DMS153 (cell line): Measurements from ENCODE around the gene OBSCN.
"Not testable (repeated sequence)": the region's sequence is repeated elsewhere in the genome, so short reads cannot be mapped to it uniquely, and the experiment has no call there.

Source experiments
- DNase-seq: peaks from one replicate; lab custom pipeline; 2025; lab: John Stamatoyannopoulos, UW

OBSCN gene

DNA sequence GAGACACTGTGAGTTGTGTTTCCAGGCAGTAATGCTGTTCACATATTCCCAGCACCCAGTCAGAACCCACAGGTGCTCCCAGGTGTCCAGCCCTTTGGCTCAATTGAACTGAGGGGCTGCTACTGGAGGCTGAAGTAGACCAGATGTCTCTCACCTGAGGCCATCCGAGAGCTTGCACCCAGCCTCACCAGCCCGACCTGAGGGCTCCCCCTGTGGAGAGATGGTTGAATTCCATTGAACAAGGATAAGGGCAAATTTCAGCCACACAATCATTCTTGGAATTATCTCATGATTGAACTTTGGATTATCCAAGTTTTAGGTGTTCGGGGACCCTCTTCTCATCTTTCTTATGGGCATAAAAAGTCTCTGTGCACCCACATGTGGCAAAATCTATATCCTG is 52.1 kb downstream of the OBSCN start:
- DNase-seq: no peak

DNA sequence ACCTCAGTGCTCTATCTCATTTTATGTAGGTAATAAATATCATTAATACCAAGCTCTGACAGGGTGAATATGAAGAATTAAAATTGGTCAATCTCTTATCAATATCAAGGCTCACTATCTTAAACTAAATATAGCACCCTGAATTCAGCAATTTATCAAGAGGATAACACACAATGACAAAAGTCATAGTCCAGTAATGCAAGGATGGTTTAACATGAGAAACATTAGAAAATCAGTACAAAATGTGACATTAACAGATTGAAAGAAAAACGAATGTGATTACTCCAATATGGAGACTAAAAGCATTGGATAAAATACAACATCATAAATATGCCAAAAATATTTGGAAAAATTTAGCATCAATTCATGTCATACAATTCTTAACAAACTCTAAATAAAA is 53.9 kb downstream of the OBSCN start:
- no peak for DNase-seq

DNA sequence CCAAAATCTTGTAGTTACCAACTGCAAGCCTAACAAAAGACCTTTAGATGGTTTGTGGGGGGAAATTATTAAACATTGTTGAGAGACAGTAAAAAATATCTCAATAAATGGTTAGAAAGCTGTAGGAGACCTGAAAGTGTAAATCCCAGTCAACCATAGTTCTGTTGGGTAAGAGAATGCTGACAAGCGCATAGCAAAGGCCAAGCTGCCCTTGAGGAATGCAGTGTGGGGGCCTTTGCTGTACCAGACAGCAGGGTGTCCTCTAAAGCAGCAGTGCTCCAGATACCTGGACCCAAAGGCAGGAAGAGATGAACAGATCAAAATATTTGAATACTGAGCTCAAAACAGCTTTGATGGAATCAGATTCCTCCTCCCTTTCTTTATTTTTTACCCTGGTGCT is 54.6 kb downstream of the OBSCN start:
- DNase-seq: no peak

DNA sequence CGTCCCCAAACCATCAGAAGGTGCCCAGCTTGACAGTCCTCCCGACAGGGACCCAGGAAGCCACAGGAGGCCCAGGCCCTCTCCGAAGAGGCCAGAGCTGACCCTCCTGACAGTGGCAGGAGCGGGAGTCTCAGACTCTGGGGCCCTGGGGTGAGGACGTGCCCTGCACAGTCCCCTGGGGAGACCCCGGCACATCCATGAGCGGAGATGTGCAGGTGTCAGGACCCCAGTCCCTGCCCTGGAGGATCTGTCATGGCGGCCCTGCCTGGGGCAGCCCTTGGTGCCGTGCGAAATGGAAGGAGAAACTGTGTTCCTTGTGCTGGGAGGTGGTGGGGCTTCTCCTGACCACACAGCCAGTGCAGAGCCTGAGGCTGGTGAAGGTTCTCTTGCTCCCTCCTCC is 55.8 kb downstream of the OBSCN start:
- no peak for DNase-seq

DNA sequence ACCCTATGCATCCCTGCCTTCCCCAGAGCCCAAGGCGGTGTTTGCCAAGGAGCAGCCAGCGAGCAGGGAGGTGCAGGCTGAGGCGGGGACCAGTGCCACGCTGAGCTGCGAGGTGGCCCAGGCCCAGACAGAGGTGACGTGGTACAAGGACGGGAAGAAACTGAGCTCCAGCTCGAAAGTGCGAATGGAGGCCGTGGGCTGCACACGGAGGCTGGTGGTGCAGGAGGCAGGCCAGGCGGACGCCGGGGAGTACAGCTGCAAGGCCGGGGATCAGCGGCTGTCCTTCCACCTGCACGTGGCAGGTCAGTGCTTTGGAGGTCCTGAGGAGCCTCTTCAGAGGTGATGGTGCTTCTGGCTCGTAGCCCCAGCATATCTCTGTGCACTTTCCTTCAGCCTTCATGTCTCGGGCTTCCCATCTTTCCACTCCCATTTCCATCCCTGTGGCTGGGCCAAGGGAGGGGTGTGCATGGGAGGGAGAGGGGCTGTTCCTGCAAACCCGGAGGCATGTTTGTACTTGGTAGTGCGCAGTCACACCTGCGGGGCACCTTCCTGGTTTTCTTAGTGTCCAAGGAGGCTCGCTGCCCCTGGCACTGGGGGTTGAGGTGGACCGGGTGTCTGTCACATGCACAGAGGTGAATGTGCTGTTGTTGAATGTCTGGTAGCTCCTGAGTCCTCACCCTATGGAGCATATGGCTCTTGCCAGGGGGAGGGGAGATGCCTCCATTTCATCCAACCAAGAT is 56.4 kb downstream of the OBSCN start:
- DNase-seq: no peak

DNA sequence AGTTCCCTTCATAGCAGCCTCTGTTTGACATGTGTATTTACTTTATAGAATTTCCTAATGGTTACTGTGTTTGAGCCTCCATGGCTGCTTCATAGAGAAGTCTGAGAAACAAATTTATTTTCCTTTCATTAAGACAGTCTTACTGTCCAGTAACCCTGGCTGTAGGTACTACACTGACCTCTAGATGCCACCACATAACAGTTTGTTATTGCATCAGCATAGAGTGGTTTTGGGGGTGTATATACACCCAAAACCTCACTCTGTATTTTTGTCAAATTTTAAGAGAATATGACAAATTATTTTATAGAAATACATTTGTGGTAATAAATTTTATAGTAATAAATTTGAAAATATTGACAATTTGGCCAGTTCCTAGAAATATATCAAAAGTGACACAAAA is 57.3 kb downstream of the OBSCN start:
- DNase-seq: no peak

DNA sequence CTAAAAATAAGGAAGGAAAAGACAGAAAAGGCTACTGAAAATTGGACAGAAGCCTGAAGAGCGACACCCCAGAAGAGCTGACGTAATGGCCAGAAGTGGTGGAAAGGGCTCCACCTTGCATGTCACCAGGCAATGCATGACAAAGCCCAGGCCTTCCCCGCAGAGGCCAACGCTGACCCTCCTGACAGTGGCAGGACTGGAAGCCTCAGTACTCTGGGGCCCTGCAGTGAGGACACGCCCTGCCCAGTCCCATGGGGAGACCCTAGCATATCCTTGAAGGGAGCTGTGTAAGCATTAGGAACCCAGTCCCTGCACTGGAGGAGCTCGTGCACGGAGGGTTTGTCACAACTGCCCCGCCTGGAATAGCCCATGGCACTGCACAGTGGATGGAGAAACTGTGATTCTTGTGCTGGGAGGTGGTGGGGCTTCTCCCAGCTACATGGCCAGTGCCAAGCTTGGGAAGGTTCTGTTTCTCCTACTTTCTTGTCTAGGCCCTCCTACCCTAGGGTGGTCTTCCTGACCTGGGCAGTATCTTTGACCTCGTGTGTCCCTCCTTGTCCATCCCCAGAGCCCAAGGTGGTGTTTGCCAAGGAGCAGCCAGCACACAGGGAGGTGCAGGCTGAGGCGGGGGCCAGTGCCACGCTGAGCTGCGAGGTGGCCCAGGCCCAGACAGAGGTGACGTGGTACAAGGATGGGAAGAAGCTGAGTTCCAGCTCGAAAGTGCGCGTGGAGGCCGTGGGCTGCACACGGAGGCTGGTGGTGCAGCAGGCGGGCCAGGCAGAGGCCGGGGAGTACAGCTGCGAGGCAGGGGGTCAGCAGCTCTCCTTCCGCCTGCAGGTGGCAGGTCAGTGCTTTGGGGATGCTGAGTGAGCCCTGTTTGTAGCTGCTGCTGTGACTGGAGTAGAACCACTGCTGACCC is 60.4 kb downstream of the OBSCN start:
- DNase-seq: no peak

DNA sequence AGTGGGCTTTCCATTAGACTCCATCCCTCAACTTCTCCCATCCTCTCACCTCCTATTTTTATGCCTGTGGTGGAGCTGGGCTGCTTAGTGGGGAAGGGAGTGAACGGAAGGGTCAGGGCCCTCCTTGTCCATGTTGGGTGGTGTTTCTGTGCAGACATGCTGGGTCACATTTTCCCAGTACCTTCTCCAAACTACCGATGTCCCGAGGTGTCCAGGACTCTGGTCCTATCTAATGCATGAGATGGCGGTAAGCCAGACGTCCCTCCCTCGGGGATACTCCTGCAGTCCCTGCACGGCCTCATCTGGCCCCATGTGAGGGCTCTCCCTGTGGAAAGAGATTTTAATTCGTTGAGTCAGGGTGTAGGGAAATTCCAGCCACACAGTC is 61.0 kb downstream of the OBSCN start:
- DNase-seq: no peak

DNA sequence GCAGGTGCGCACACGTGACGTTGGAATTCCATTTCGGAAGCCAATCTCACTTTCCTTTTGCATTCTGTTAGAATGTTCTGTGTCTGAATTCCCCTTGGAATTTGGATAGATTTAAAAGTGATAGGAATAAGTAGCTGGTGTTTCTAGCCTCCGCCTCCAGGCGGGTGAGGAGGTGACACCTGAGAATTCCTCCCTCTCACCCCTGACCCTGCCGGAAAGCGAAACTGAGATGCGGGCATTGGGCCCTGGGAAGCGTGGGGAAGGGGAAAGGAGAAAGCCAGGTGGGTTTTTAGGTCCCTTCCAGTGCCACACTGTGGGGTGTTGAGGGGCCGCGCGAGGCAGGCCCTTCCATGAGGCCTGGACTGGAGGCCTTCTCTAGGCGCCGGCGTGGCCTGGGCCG is 61.6 kb downstream of the OBSCN start:
- DNase-seq: not testable (repeated sequence)

DNA sequence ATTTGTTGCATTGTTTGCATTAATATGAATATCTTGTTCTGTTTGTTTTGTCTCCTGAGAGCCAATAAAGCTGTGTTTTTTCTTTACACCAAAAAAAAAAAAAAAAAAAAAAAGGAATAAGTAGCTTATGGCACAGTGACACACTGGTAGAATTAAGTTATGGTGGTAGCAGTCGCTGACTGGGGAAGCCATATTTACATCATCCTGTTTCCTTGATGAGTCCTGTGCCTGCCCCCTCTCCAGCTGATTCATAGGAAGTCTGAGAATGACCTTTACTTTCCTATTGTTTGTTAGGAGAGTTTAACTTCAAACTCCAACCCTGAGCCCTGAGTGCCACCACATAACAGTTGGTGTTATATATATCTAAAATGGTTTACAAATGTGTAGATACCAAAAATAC is 62.2 kb downstream of the OBSCN start:
- DNase-seq: no peak

DNA sequence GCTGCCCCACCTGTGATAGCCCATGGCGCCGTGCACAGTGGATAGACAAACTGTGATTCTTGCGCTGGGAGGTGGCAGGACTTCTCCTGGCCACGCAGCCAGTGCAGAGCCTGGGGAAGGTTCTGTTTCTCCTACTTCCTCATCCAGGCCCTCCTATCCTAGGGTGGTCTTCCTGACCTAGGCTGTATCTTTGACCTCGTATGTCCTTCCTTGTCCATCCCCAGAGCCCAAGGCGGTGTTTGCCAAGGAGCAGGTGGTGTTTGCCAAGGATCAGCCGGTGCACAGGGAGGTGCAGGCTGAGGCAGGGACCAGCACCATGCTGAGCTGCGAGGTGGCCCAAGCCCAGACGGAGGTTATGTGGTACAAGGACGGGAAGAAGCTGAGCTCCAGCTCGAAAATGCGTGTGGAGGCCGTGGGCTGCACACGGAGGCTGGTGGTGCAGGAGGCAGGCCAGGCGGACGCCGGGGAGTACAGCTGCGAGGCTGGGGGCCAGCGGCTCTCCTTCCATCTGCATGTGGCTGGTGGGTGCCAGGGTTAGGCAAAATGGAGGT is 63.9 kb downstream of the OBSCN start:
- no peak for DNase-seq

DNA sequence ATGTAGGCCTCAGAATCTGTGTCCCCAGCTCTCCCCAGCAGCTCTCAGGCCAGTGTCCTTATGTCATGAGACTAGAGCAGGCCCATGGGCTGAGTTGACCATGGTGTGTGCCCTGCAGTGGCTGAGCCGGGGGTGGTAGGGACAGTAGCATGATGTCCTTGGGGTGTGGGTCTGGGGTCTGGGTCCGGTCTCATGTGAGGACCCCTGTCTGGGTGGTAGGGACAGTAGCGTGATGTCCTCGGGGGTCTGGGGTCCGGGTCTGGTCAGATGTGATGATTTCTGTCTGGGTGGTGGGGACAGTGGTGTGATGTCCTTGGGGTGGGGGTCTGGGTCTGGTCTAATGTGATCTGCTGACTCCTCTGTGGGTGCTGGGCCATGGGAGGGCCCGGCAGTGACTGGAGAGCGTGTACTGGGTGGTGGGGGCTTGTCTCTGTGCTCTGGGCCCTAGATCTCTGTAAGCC is 64.5 kb downstream of the OBSCN start:
- no peak for DNase-seq

DNA sequence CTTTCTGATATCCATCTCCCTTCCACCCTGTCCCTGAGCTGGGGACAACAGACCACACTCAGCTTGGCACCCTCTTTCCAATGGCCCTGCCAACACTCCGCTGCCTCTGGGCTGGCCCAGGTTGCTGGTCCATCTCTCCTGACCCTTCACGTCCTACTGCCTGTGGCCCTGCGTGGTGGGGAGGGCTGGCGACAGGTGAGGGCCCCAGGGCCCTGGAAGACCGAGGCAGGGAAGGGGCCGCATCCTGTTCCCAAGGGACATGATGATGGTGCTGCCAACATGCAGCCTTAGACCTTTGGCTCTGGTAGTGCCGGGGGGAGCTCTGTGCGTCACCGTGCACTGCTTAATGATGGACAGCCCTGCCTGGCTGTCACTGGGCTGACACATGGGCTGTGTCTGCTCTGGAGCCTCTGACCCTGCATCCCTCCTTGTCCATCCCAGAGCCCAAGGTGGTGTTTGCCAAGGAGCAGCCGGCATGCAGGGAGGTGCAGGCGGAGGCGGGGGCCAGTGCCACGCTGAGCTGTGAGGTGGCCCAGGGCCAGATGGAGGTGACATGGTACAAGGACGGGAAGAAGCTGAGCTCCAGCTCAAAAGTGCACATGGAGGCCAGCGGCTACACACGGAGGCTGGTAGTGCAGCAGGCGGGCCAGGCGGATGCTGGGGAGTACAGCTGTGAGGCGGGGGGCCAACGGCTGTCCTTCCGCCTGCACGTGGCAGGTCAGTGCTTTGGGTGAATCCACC is 65.2 kb downstream of the OBSCN start:
- DNase-seq: no peak

DNA sequence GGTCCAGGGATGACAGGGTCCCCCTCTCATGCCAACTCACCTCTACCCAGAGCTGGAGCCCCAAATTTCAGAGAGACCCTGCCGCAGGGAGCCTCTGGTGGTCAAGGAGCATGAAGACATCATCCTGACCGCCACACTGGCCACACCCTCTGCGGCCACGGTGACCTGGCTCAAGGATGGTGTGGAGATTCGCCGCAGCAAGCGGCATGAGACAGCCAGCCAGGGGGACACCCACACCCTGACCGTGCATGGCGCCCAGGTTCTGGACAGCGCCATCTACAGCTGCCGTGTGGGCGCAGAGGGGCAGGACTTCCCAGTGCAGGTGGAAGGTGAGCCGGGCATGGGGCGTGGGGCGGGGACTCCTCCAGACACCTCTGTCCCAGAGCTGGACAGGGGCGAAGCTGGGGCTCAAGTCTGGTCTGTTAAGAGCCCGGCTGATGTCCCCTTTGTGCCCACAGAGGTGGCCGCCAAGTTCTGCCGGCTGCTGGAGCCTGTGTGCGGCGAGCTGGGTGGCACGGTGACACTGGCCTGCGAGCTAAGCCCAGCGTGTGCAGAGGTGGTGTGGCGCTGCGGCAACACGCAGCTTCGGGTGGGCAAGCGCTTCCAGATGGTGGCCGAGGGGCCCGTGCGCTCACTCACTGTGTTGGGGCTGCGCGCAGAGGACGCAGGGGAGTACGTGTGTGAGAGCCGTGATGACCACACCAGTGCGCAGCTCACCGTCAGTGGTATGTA is 66.0 kb downstream of the OBSCN start:
- no peak for DNase-seq

DNA sequence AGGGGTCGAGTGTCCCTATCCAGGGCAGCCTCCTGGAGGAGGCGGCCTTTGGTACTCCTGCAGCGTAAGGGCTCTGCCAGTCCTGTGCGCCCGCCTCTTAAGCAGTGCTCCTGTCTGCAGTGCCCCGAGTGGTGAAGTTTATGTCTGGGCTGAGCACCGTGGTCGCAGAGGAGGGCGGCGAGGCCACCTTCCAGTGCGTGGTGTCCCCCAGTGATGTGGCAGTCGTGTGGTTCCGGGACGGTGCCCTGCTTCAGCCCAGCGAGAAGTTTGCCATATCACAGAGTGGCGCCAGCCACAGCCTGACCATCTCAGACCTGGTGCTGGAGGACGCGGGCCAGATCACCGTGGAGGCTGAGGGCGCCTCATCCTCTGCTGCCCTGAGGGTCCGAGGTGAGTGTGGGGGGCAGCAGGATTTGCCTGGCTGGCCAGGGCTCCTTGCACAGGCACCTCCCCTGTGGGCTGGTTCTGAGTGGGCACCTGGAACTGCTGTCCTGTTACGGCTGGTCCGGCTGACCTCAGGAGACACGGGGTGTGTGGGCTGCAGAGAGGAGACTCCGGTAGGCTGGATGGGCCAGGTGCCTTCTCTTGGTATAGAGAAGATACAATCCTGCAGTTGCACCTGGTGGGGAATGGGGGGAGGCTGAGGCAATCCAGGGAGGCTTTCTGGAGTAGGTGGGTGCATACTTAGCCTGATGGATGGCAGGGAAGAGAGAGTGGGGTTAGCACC is 66.8 kb downstream of the OBSCN start:
- DNase-seq: no peak

DNA sequence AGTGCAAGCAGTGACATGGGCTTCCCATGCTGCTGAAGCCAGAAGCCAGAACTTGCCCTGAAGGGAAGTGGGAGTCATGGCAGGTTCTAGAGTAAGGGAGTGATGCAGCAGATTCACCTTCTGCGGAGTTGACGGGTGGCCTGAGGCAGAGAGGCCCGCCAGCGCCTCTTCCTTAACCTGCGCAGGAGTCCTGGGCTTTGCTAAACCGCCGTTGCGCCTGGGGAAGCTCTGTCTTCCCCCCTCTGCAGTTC is 67.3 kb downstream of the OBSCN start:
- DNase-seq: no peak

DNA sequence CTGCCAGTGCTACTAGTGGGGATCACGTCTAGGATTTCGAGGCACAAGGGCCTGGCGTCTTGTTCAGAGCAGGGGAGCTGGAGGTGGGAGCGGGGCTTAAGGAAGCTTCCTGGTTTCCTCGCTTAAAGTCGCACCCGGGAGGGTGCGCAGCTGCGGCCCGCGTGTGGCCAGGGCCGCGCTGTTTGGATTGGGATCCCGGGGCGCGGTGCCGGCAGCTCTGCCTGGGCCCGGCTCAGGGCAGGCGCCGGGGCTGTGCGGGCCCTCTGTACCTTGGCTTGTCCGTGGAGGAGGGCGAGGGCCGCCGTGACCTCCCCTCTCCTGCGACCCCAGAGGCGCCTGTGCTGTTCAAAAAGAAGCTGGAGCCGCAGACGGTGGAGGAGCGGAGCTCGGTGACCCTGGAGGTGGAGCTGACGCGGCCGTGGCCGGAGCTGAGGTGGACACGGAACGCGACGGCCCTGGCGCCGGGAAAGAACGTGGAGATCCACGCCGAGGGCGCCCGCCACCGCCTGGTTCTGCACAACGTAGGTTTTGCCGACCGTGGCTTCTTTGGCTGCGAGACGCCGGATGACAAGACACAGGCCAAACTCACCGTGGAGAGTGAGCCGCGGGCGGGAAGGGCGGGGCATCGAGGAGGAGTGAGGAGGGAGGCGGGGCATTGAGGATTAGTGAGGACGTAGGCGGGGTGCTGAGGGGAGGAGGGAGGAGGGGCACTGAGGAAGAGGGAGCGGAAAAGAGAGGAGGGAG is 67.8 kb downstream of the OBSCN start:
- peak; percentile 67 for DNase-seq

DNA sequence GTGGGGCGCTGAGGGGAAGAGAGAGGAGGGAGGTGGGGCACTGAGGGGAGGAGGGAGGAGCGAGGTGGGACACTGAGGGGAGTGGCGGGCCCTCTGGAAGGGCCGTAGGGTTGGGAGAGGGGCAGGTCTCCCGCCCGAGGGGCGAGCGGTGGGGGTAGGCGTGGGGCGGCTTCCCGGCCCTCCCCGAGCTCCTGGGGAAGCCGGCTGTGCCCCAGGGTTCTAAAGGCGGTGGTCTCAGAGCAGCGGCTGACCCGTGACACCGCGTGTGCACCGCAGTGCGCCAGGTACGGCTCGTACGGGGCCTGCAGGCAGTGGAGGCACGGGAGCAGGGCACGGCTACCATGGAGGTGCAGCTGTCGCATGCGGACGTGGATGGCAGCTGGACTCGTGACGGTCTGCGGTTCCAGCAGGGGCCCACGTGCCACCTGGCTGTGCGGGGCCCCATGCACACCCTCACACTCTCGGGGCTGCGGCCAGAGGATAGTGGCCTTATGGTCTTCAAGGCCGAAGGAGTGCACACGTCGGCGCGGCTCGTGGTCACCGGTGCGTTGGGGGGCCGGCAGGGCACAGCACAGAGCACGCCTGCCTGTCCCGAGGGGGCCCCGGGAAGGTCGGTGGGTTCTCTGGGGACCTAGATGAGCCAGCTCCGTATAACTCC is 68.5 kb downstream of the OBSCN start:
- no peak for DNase-seq

DNA sequence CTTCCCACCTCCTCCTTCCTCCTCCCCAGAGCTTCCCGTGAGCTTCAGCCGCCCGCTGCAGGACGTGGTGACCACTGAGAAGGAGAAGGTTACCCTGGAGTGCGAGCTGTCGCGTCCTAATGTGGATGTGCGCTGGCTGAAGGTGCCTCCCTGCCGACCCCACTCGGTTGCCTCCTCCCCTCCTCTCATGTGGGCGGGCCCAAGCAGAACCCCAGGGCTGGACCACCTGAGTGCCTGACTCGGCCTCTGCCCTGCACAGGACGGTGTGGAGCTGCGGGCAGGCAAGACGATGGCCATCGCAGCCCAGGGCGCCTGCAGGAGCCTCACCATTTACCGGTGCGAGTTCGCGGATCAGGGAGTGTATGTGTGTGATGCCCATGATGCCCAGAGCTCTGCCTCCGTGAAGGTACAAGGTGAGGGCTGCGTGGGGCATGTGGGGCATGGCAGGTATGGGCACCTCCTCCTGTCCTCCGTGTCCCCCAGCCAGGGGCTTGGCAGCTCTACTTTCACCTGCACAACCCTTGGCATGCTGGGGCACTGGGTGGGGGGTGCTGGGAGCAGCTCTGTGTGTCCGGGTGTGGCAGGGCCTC is 69.2 kb downstream of the OBSCN start:
- DNase-seq: no peak
